H1 (cell line): ENCODE data around the gene RUFY3. TPM values are rescaled to one million over a fixed set of nuclear protein-coding genes. Genes with fewer than 3 reads are reported as not detected.

ENCODE experiments used
- CEBPB ChIP-seq: IDR thresholded peaks from 2 replicates; pipeline ENCODE4 v1.6.1; 2012; ENCODE audit warnings: low read depth, low read length
- CHD1 ChIP-seq: IDR thresholded peaks from 2 replicates; pipeline ENCODE4 v1.6.1; 2012; ENCODE audit warnings: low read depth, low read length, improper control_type of control experiment
- CTBP2 ChIP-seq: IDR thresholded peaks from 2 replicates; pipeline ENCODE4 v1.7.0; 2011; ENCODE audit warnings: borderline replicate concordance, mild to moderate bottlenecking, moderate library complexity, mixed read lengths, low read length; ENCODE audit not compliant: insufficient read depth, insufficient read length
- TBP ChIP-seq: IDR thresholded peaks from 2 replicates; pipeline ENCODE4 v1.6.1; 2011; ENCODE audit warnings: low read depth, low read length, improper control_type of control experiment
- polyA plus RNA-seq, 7 experiments: library from polyadenylated mRNA; depleted of rRNA in 3 of 7; stranded (reverse) in 5 of 7; unstranded in 2 of 7; fragments of >200 nt in 5 of 7; fragments of 200-250 nt in 2 of 7; gene quantifications; 1 replicate in 5 of 7; 2 replicates in 1 of 7; 4 replicates in 1 of 7; pipeline versions ENCODE4 v1.2.1 to v1.2.3, GENCODE V29; 2011 to 2013; ENCODE audit warnings: missing spikeins in 2 of 7, mixed read lengths in 2 of 7
- total RNA-seq: library from RNA; stranded (reverse); fragmentation: NEBNext Ultra II Directional; extraction: Animal tissue kit (Norgen Biotek cat#: 25700); gene quantifications from 2 replicates; pipeline ENCODE4 v1.2.1, GENCODE V29; 2021

Gene RUFY3
- total and polyA plus RNA-seq, 2 of the 8 experiments (the other 6 are each of a cell fraction or from before 2014, with no cell fraction given) = 7.8 to 33.1 TPM

DNA sequence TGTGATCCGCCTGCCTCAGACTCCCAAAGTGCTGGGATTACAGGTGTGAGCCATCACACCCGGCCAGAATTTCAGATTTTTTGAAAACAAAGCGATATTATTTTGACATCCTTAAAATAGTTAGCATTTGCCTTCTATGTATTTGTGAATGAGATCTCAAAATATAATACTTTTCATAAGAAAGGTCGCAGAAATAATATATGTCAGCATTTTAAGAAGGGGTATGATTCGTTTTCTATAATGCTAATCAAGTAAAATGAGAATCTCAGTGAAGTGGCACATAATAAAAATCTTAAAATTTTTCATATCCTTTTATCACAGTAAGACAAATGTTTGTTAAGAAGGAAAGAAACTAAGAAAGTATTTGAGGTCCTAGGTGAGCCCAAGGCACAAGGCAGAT is 65.7 kb downstream of the RUFY3 start (continued):
- TF ChIP-seq CHD1 = no peak
- TF ChIP-seq CTBP2 = no peak
- TF ChIP-seq TBP = no peak
- TF ChIP-seq CEBPB = no peak
- TF ChIP-seq, all 59 proteins: peak for 0
